GM12891 (cell line): ENCODE measurements around the gene S100PBP. TPM values are rescaled to one million over a fixed set of nuclear protein-coding genes. Genes with fewer than 3 reads are reported as not detected.

Experiments
- DNase-seq: peaks from one replicate; pipeline ENCODE4 v3.0.0; 2011; ENCODE audit warnings: low spot score; ENCODE audit not compliant: insufficient read length
- FAIRE-seq: peaks from 2 replicates; lab custom pipeline; 2011; peaks lifted over from hg19 to GRCh38; lab: Jason Lieb, UNC
- PAX5 ChIP-seq: IDR thresholded peaks from 2 replicates; pipeline ENCODE4 v1.6.1; 2011; ENCODE audit warnings: low read length, moderate library complexity, mild to moderate bottlenecking; ENCODE audit not compliant: insufficient read depth, severe bottlenecking
- POLR2A ChIP-seq: IDR thresholded peaks from 2 replicates; pipeline ENCODE4 v1.6.1; 2011; ENCODE audit warnings: low read depth, low read length, control low read depth
- POLR2AphosphoS5 ChIP-seq: IDR thresholded peaks from 2 replicates; pipeline ENCODE4 v1.6.1; 2011; ENCODE audit warnings: low read depth, low read length, control low read depth
- POU2F2 ChIP-seq: IDR thresholded peaks from 2 replicates; pipeline ENCODE4 v1.6.1; 2011; ENCODE audit warnings: low read depth, mild to moderate bottlenecking, control low read depth, low read length, moderate library complexity
- SPI1 ChIP-seq: IDR thresholded peaks from 2 replicates; pipeline ENCODE4 v1.6.1; 2011; ENCODE audit warnings: low read depth, low read length, control low read depth
- TAF1 ChIP-seq: IDR thresholded peaks from 2 replicates; pipeline ENCODE4 v1.6.1; 2011; ENCODE audit warnings: low read depth, low read length, control low read depth
- polyA plus RNA-seq: library from polyadenylated mRNA; unstranded; fragments of >200 nt; gene quantifications from one replicate; pipeline ENCODE4 v1.2.1, GENCODE V29; 2012; ENCODE audit warnings: low read depth, missing spikeins, inconsistent platforms; ENCODE audit not compliant: missing spikeins

The S100PBP gene
- 19.2 TPM for polyA plus RNA-seq

- peak; percentile 96 for FAIRE-seq
- TF ChIP-seq POU2F2 (no peak; the same call in 1 of the 2 replicates), SPI1 (no peak), PAX5 (peak; percentile 82), TAF1 (peak; percentile 54; the same call in 1 of the 2 replicates), POLR2AphosphoS5 (peak; percentile 70), POLR2A (peak; percentile 53; the same call in 1 of the 2 replicates)
- peak; percentile 92 for DNase-seq
Observed at GRCh38 chr1:32817159-32817814, at the start of gene S100PBP, which contains the start of gene YARS1. S100PBP (plus strand) TSS chr1:32817653; CDS start chr1:32826100, 8,447 bp downstream. YARS1 (minus strand) TSS chr1:32817358; CDS start chr1:32817244, 114 bp downstream.

- TF ChIP-seq POU2F2 = no peak
- TF ChIP-seq POLR2AphosphoS5 = no peak
- no peak for TF ChIP-seq SPI1
- TF ChIP-seq POLR2A = no peak
- no peak for TF ChIP-seq TAF1
- TF ChIP-seq PAX5 = no peak
- no peak for FAIRE-seq
- DNase-seq = no peak
Observed at GRCh38 chr1:32768110-32768850, 49.2 kb upstream of the S100PBP start.

DNA sequence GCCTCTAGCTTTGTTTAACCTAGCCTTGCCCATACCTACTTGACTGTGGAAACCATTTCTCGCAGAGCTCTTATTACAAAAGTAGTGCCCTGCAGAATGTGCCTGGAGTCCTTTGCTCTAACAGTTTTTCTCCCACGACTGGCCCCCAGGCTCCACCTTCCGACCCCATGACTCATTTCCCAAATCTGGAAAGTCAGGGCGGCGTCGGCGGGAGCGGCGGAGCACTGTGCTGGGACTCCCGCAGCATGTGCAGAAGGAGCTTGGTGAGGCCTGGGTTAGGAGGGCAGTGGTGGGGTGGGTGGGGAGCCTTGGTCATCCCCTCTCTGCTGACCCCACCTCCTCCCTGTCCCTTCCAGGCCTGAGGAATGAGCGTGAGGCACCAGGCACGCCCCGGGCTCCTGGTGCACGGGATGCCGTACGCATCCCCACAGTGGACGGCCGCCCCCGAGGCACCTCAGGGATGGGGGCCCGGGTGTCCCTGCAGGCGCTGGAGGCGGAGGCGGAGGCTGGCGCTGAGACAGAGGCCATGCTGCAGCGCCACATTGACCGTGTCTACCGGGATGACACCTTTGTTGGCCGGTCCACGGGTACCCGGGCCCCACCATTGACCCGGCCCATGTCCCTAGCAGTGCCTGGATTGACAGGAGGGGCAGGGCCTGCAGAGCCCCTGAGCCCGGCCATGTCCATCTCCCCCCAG, 47.8 kb upstream of the S100PBP start:
- DNase-seq (no peak), FAIRE-seq (no peak)
- TF ChIP-seq PAX5 (no peak), TAF1 (no peak), POLR2AphosphoS5 (no peak), POU2F2 (no peak), SPI1 (no peak), POLR2A (no peak)

GRCh38 chr1:32770221-32770731, 47.2 kb upstream of the S100PBP start:
- no peak for TF ChIP-seq POLR2AphosphoS5
- no peak for TF ChIP-seq SPI1
- TF ChIP-seq TAF1 = no peak
- TF ChIP-seq POLR2A = no peak
- no peak for TF ChIP-seq POU2F2
- no peak for TF ChIP-seq PAX5

GRCh38 chr1:32770741-32771548, 46.5 kb upstream of the S100PBP start:
- FAIRE-seq = no peak
- TF ChIP-seq POLR2AphosphoS5 (no peak), TAF1 (no peak), SPI1 (no peak), PAX5 (no peak), POU2F2 (no peak), POLR2A (no peak)
- no peak for DNase-seq

More at GRCh38 chr1:32770221-32770731, 47.2 kb upstream of the S100PBP start:
- DNase-seq = no peak
- no peak for FAIRE-seq

DNA sequence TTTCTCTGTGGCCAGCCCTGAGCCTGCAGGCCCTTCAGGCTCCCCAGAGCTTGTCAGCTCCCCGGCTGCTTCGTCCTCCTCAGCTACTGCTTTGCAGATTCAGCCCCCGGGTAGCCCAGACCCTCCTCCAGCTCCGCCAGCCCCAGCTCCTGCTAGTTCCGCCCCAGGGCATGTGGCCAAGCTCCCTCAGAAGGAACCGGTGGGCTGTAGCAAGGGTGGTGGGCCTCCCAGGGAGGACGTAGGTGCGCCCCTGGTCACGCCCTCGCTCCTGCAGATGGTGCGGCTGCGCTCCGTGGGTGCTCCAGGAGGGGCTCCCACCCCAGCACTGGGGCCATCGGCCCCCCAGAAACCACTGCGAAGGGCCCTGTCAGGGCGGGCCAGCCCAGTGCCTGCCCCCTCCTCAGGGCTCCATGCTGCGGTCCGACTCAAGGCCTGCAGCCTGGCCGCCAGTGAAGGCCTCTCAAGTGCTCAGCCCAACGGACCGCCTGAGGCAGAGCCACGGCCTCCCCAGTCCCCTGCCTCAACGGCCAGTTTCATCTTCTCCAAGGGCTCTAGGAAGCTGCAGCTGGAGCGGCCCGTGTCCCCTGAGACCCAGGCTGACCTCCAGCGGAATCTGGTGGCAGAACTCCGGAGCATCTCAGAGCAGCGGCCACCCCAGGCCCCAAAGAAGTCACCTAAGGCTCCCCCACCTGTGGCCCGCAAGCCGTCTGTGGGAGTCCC, 45.7 kb upstream of the S100PBP start:
- TF ChIP-seq POLR2AphosphoS5 (no peak), POLR2A (no peak), TAF1 (no peak), PAX5 (no peak), SPI1 (no peak), POU2F2 (no peak)
- no peak for DNase-seq
- no peak for FAIRE-seq

- FAIRE-seq (no peak), DNase-seq (no peak)
- TF ChIP-seq POU2F2 = no peak
- no peak for TF ChIP-seq POLR2AphosphoS5
- TF ChIP-seq POLR2A = no peak
- no peak for TF ChIP-seq TAF1
- TF ChIP-seq PAX5 = no peak
- no peak for TF ChIP-seq SPI1
Observed at GRCh38 chr1:32772281-32773017, 45.0 kb upstream of the S100PBP start.
